ENCODE results near the gene PACSIN1.

The PACSIN1 gene

DNA sequence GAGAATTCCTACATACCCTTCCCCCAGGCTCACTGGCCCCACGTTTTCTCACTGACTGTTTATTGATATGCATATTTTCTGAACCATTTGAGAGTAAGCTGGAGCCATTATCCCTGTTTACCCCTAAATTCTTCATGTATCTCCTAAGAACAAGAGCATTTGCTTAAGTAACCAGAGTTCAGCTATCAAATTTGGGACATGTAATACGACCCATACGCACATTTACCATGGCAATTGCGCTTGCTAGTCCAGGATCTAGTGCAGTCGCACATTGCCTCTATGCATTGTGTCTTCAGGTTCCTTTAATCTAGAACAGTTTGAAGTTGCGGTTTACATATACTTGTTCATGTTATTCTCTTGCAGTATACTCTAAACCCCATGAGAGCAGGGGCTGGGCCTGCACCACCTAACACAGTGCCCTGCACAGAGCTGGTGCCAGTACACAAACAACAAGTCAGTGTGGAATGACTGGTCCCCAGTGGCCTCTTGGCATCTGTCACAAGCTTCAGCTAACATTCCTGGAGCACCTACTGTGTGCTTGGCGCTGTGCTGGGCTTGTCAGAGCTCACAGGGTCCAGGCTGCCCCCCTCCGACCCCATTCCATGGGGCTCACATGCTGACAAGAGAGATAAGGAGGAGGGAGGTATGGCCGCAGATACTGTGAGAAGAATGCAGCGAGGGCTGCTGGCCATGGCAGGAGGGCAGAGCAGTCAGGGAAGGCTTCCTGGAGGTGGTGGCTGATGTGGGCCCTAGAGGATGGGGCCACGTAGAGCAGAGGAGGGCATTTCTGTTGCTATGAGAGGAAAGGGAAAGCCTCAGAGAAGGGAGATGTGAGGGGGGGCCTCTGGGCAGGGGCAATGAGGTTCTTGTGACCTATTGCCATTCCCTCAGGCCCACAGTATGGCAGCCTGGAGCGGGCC, 62.1 kb downstream of the PACSIN1 start:
- no peak for DNase-seq (ENCODE audit: low spot score)

DNA sequence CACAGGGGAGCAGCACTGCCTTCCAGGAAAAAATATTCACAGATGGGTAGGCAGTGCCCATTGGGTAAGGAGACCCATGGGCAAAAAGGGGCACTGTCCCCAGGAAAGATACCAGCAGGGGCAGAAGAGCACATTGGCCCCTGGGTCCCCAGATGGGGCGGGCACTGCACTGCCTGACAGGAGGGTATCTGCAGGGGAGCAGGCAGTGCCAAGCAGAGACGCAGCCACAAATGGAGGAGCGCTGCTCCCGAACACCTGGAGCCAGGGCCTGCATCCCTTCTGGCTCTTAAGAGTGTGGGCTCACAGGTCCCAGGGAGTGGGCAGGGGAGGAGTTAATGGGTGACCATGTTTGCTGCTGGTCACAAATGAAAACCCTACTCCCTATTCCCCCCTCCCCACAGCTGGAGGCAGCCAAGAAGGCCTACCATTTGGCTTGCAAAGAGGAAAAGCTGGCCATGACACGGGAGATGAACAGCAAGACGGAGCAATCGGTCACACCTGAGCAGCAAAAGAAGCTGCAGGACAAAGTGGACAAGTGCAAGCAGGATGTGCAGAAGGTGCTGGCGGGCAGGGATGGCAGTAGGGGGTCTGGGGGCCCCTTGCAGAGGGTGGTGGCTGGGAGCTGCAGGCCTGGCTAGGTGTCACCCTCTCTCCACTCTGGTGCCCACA, 63.3 kb downstream of the PACSIN1 start:
- no peak for DNase-seq (ENCODE audit: low spot score)

DNA sequence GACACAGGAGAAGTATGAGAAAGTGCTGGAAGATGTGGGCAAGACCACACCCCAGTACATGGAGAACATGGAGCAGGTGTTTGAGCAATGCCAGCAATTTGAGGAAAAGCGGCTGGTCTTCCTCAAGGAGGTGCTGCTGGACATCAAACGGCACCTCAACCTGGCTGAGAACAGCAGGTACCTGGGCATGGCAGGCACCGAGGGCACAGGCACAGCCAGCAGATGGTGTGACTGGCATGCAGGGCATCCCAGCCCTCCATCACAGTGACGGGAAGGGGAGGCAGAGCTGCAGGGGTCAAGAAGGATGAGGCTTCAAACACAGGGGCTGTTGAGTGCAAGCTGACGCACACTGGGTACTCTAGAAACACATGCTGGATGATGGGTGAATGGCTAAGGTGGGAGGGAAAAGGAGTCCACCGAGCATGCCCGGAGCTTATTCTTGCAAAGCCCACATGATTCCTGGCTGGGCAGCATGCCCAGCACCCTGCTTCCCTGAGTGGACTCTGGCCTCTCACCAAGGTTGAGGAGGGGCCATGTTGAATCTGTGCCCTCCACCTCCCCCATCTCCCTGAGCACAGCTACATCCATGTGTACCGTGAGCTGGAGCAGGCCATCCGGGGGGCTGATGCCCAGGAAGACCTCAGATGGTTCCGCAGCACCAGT, 63.9 kb downstream of the PACSIN1 start:
- no peak for DNase-seq (ENCODE audit: low spot score)

DNA sequence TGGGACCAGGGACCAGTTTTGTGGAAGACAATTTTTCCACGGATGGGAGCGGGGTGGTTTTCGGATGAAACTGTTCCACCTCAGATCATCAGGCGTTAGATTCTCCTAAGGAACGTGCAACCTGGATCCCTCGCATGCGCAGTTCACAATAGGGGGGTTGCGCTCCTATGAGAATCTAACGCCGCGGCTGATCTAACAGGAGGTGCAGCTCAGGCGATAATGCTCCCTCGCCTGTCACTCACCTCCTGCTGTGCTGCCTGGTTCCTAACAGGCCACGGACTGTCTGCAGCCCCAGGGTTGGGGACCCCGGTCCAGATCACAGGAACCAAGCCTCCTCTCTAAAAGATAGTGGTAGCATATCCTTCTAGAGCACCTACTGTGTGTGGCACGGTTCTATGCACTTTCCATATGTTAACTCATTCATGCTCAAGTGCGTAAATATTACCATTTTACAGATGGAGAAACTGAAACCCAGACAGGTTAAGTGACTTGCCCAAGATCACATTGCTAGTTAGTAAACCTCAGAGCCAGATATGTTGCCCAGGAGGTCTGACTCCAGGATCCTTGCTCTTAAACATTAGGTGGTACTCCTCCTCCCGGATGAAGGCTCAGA, 65.0 kb downstream of the PACSIN1 start:
- no peak for DNase-seq (ENCODE audit: low spot score)

DNA sequence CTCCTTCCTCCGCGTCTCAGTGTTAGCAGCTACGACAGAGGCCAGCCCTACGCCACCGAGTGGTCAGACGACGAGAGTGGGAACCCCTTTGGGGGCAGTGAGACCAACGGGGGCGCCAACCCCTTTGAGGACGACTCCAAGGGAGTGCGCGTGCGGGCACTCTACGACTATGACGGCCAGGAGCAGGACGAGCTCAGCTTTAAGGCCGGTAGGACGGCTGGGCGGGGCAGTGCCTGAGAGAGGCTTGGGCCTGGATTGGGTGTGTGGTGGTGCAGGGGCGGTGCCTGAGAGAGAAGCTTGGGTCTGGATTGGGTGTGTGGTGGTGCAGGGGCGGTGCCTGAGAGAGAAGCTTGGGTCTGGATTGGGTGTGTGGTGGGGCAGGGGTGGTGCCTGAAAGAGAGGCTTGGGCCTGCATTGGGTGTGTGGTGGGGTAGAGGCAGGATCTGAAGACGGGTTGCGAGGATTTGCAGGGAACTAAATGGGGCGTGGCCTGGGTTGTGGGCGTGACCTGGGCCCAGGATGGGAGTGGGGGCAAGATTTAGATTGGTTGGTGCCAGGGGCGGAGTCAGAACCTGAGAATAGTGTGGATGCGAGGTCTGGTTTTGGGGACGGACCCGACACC, 65.8 kb downstream of the PACSIN1 start:
- DNase-seq (ENCODE audit: low spot score): no peak

DNA sequence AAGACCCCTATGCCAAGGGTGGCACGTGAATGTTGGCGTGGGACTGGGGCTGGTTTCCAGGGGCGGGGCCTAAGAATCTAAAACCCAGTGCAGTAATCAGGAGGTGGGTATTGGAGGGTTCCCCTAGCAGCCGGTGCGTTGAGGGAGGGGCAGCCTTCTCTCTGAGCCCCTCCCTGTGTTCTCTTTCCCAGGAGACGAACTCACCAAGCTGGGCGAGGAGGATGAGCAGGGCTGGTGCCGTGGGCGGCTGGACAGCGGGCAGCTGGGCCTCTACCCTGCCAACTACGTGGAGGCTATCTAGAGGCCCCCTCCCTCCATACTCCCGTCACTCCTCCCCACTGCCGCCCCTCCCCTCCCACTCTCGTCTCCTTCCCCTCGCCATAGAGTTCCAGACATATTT, 66.4 kb downstream of the PACSIN1 start:
- DNase-seq (ENCODE audit: low spot score): no peak

DNA sequence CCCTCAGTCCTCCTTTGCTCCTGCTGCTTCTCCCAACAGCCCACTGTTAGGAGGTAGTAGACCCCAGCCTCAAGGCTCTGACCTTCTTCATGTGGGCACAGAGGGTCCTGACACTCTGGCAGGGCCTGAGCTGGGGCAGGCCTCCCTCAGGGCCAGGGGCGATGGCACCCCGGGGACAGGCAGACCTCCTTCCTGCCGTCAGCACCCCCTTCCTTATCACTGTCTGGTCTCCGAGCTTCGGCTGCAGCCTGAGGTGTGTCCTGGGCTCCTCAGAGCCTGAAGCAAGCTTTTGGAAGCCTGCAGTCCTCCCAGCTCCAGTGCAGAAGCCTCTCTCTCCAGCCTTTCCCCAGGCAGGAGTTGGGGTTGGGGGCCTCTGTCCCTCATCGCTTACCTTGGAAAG, 68.3 kb downstream of the PACSIN1 start:
- DNase-seq (ENCODE audit: low spot score): no peak

DNA sequence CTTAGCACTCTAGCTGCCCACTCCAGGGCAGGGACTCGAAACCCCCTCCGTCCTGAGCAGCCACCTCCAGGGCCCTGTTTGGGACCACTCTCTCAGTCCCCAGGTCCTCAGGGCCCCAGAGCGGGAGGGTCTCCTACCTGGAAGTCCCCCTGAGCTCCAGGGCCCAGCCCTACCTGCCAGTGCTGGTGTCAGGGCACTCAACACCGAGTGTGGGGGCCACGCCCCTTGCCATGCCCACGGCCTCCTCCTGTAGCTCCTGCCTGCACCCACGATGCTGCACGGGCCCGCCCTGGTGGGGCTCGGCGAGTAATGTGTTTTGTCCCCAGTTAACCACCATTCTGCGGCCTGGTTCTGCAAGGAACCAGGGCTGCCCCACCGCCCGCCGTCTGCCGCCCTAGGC, 68.8 kb downstream of the PACSIN1 start:
- DNase-seq (ENCODE audit: low spot score): no peak

DNA sequence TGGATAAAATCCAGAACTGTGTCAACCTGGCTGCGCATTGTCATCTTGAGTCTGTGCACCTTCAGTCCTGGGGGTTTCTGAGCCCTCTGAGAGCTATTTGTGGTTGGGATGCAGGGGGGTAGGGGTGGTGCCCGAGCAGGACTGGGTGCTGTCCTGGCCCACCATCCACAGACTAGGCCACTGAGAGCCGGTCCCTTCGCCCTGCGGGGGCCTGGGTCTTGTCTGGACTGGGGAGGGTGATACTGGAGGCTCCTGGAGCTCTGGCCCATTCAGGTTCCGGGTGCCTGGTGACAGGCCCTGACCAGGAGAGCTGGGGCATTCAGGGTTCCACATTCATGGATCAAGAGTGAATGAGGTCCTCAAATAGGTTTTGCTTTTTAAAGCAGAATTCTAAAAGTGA, 69.3 kb downstream of the PACSIN1 start:
- DNase-seq (ENCODE audit: low spot score): no peak

DNA sequence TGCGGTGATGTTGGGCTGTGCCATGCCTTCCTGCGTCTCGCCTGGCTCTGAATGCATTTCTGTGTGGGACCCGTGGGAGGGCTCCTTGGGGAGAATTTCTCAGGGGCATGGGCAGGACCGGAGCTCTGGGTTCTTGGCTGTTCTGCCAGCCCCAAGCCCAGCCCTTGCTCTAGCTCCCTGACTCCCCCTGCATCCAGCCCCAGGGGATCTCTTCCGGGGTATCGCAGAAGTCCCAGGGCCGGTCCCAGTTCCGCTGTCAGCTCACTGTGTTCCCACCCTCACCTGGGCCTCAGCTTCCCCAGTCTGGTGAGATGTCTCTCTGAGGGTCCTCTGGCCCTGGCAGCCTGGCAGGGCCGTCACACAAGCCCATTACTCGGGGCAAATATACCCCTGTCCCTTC, 69.8 kb downstream of the PACSIN1 start:
- no peak for DNase-seq (ENCODE audit: low spot score)

DNA sequence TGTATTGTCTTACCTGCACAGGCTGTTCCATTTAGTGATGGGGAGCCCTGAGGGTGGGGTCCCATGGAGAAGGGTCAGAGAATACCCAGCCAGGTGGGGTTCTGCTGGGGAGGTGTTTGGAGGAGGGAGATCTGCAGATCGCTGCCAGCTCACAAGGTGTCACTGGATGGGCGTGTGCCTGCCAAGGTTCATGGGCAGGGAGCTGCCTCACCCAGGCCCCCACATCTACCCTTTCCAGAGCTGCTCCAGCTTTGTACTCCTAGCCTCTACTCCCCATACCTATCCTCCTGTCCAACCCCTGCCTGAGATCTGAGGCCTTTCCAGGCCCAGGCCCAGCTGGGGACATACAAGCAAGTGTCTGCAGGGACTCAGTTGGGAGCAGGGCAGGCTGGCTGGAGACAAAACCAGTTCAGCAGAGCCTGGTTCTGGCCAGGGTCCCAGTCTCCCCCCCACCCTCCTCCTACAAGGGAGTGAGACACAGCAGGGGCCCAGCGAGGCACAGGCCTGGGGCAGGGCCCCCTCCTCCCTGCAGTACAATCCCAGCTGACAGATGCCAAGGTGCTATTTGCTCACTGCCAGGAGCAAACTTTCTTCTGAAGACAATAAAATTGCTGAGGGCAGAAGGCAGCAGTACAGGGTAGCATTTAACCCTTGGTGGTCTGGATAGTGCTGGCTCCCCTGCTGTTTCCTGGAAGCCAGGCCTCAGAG, 70.5 kb downstream of the PACSIN1 start:
- no peak for DNase-seq (ENCODE audit: low spot score)

DNA sequence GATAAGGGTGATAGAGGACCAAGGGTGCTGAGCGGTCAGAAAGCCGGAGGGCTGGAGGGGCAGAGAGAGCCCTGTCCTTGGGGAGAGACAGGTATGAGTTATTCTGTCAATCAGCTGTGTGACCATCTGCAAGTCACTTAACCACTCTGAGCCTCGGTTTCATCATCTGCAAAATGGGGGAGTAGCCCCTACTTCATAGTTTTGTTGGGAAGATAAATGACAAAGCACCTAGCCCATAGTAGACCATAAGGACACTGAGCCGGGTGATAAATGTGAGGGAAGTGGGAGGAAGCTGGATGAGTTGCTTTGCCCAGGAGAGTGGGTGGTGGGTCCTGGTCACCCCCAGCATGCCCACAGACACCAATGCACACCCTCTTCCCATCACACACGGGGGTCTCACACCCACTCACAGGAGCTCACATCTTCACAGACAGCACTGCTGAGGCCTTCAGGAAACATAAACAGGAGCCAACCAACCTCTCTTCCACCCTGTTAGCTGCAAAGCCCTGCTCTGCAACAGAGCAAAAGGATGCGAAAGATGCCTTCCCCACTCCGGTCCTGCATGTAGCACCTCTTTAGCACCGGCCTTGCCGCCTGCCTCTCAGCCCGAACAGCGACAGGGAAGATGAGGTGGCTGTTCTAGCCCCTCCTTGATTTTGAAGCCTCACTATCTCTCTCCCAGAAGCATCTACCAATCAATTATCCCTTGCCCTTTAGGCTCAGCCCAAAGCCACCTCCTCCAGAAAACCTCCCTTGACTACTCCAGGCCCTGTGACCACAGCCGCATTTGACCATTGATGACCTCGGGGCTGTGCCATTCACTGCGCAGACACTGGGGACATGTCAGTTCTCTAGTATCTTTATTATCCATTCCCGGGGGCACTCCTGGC, 71.3 kb downstream of the PACSIN1 start:
- no peak for DNase-seq (ENCODE audit: low spot score)

DNA sequence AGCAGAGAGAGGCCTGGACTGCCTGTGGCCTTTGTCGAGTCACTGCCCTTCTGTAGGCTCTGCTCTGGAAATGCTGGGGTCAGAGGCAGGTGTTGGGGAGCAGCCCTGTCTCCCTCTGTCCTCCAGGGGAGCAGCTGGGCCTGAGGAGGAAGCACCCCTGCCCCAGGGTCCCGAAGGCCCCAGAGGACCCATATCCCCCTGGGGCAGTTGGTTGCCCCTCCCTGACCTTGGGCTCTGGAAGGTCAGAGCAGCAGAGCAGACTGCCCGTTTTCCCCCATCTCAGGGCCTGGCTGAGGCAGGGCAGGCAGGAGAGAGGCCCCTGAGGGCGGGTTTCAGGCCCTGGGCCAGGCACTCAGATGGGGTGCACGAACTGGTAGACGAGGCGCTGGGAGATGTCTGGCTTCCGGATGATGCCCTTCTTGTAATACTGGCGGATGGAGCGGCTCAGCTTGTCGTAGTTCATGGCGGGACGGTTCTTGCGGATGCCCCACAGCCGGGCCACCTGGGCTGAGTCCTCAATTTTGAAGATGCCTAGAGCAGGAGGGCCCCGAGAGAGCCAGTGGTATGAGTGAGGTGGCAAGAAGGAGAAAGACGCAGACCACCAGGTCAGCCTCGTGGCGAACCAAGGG, 72.2 kb downstream of the PACSIN1 start:
- DNase-seq (ENCODE audit: low spot score): no peak

DNA sequence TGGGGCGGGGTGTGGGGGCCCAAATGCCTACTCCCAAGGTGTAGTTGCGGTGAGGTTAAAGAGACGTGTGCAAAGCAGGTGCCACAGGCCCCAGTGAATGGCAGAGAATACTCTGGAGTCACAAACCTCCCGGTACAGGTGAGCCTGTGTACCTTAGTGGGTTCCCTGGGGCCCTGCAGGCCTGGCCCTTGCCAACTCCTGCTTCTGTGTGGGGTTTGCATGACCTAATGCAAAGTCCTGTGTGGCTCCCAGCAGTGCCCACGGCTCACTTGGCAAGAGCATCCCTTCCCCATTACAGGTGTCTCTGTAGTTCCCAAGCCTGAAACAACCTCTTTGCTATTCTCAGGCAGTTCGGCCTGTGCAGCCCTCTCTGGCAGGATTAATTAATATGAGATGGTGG, 72.7 kb downstream of the PACSIN1 start:
- no peak for DNase-seq (ENCODE audit: low spot score)

DNA sequence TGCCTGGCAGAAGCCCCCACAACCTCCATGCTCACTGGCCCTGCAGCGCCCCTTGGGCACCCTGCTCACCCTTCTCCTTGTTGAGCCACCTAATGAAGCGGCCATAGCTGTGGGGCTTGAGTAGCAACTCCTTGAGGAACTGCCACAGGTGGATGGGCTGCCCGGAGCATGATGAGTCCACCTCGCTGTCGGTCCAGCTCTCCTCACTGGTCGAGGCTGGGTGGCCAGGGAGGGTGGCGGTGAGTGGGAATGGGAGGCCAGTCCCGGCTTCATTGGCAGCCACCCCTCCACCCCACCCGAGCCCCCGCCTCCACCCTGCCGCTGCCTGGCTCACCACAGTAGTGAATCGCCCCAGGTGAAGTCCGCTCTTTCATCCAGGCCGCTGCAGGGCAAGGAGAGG, 73.3 kb downstream of the PACSIN1 start:
- no peak for DNase-seq (ENCODE audit: low spot score)

DNA sequence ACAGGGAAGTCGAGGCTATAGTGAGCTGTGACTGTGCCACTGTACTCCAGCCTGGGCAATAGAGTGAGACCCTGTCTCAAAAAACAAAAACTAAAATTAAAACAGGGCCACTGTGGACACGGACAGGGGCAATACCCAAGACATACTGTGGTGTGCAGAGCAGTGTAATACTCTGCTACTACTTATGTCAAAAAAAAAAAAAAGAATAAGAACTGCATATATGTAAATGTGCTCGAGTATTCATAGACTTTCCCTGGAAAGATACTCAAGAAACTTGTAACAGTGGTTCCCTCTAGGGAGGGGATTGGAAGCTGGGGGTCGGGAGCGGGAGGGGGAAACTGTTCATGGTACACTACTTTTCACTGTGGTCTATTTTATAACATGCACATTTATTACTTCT, 74.3 kb downstream of the PACSIN1 start:
- no peak for DNase-seq (ENCODE audit: low spot score)

DNA sequence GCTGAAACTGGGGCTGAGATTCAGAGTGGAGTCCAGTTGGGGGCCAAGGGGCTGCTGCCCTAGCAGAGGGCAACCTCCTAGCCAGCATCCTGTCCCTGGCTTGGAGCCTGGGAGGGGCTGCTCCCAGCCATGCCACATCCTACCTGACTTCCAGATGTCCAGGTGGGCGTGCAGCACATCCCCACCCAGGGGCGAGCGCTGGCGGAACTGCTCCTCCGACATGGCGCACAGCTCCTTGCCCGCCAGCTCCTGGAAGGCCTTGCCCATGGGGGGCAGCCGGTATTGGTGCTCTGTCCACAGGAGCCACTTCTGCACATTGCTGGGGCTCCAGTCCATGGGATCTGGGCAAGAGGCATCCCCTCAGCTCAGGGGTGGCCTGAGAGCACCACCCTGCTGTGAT, 75.0 kb downstream of the PACSIN1 start:
- DNase-seq (ENCODE audit: low spot score): no peak

DNA sequence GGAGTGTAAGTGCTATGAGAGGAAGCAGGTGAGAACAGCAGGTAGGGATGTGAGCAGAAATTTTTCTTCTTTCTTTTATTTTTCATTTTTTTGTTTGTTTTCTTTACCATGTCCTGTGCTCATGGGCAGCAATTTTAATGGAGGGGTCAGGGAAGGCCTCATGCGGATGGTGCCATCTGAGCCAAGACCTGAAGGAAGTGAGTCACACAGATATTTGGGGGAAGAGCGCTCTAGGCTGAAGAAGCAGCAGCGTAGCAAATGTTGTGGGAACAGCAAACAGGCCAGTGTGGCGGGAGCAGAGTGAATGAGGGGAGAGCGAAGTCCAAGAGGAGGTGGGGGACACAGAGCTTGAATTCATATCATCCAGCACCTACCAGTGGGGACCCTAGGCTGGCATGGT, 77.5 kb downstream of the PACSIN1 start:
- no peak for DNase-seq (ENCODE audit: low spot score)

DNA sequence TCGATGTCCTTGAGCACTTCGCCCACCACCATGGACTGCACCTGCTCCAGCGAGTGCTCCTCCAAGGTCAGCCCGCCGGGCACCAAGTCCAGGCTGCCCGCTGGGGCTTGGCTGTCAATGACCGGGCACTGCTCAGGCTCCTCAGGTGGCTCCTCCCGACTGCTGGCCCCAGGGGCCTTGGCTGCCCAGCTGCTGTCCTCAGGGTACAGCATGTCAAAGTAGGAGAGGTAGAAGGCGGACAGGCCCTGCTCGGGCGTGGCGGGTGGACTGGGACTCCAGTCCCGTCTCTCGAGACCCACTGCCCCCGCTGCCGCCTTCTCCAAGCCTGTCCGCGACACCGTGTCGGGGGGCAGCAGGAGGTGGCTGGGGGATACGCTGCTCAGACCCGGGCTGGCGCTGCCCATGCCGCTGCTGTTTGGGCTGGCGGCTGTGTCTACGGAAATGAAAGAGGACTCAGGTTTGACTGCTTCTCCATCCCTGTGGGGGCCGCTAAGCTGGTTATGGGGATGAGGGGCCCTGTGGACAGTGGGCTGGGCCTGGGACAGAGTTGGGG, 78.3 kb downstream of the PACSIN1 start:
- DNase-seq (ENCODE audit: low spot score): no peak
